ENCODE data around the gene TTC1.

- TF ChIP-seq, protein P1, sequence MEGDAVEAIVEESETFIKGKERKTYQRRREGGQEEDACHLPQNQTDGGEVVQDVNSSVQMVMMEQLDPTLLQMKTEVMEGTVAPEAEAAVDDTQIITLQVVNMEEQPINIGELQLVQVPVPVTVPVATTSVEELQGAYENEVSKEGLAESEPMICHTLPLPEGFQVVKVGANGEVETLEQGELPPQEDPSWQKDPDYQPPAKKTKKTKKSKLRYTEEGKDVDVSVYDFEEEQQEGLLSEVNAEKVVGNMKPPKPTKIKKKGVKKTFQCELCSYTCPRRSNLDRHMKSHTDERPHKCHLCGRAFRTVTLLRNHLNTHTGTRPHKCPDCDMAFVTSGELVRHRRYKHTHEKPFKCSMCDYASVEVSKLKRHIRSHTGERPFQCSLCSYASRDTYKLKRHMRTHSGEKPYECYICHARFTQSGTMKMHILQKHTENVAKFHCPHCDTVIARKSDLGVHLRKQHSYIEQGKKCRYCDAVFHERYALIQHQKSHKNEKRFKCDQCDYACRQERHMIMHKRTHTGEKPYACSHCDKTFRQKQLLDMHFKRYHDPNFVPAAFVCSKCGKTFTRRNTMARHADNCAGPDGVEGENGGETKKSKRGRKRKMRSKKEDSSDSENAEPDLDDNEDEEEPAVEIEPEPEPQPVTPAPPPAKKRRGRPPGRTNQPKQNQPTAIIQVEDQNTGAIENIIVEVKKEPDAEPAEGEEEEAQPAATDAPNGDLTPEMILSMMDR (conservative IDR thresholded peaks at IDR 0.05; ENCODE audit: low read length) = no peak
- no peak for TF ChIP-seq EZH2phosphoT487 (IDR thresholded peaks at IDR 0.05; ENCODE audit: borderline replicate concordance, low read depth, low read length)
These were observed 31.0 kb downstream of the TTC1 start for GRCh38 chr5:160039810-160040470.

All from OCI-LY7 (cell line).